Tibial artery (tissue), 4 donors: Measurements from ENCODE around the gene CADPS2.
"Not testable (repeated sequence)": the region's sequence is repeated elsewhere in the genome, so short reads cannot be mapped to it uniquely, and the experiment has no call there.

Experiments used
- DNase-seq, 2 donors: peaks; one replicate each; pipeline ENCODE4 v3.0.0-alpha.2; 2019
- H3K27ac ChIP-seq, 2 donors: fragments of 200-600 bp; sonication (generic) in 1 of 2; 1 replicate in 1 of 2; 2 replicates in 1 of 2; pipeline ENCODE4 v1.5.1; 2018 to 2019; ENCODE audit warnings: mild to moderate bottlenecking in 1 of 2
- H3K27me3 ChIP-seq, 2 donors: fragments of 200-600 bp; sonication (generic) in 1 of 2; one replicate each; pipeline versions ENCODE4 v1.5.1 to v1.6.0; 2016 to 2019
- H3K36me3 ChIP-seq, 3 donors: fragments of 200-600 bp; sonication (generic) in 2 of 3; one replicate each; pipeline ENCODE4 v1.5.1; 2016 to 2019; ENCODE audit warnings: mild to moderate bottlenecking in 2 of 3
- H3K4me1 ChIP-seq, 4 donors: fragments of 200-600 bp; sonication (generic) in 2 of 4; 1 replicate in 3 of 4; 2 replicates in 1 of 4; pipeline ENCODE4 v1.5.1; 2016 to 2019
- H3K4me3 ChIP-seq, 2 donors: fragments of 200-600 bp; sonication (generic) in 1 of 2; 1 replicate in 1 of 2; 2 replicates in 1 of 2; pipeline ENCODE4 v1.5.1; 2018 to 2019; ENCODE audit warnings: mild to moderate bottlenecking in 2 of 2
- H3K9me3 ChIP-seq, 3 donors: fragments of 200-600 bp; sonication (generic) in 1 of 3; one replicate each; pipeline ENCODE4 v1.5.1; 2016 to 2019
- intact Hi-C: fragments of 100-400 bp; cut with DNase I; formaldehyde crosslinking; loops from one replicate; pipeline ENCODE4 v1.15.0; 2023; ENCODE audit warnings: low total_unique reads
- TF ChIP-seq, protein P1 (sequence below), 2 experiments: fragments of 200-600 bp in 1 of 2; fragments of 450-650 bp in 1 of 2; IDR thresholded peaks; one replicate each; pipeline ENCODE4 v1.5.1; 2017 to 2019; ENCODE audit warnings: antibody characterized with exemption in 2 of 2, mild to moderate bottlenecking in 1 of 2, moderate library complexity in 1 of 2

The CADPS2 gene

DNA sequence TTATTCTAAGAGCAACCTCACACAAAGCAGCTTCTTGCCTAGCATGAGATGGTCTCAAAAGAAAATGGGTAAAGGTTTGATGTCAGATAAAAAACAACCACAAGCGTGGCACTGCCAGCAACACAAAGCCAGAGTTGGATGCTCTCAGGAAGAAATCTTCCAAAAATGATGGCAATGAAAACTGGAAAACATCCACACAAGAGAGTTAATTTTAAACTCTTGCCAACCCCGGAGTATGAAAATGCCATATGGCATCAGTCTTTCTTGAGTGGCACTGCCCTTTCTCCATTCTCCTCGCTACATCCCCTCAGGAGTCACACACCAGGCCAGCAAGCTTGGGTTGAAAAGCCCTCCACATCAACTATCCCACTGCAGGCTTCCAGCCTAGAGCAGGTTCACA lies 41.0 kb downstream of the CADPS2 start:
- no peaks in the 10 kb centered on the region for H3K36me3 ChIP-seq
- no peak overlapping the region for H3K27ac ChIP-seq
- no peaks in the 10 kb centered on the region for H3K4me1 ChIP-seq
- no peak for DNase-seq
- TF ChIP-seq, protein P1, sequence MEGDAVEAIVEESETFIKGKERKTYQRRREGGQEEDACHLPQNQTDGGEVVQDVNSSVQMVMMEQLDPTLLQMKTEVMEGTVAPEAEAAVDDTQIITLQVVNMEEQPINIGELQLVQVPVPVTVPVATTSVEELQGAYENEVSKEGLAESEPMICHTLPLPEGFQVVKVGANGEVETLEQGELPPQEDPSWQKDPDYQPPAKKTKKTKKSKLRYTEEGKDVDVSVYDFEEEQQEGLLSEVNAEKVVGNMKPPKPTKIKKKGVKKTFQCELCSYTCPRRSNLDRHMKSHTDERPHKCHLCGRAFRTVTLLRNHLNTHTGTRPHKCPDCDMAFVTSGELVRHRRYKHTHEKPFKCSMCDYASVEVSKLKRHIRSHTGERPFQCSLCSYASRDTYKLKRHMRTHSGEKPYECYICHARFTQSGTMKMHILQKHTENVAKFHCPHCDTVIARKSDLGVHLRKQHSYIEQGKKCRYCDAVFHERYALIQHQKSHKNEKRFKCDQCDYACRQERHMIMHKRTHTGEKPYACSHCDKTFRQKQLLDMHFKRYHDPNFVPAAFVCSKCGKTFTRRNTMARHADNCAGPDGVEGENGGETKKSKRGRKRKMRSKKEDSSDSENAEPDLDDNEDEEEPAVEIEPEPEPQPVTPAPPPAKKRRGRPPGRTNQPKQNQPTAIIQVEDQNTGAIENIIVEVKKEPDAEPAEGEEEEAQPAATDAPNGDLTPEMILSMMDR (IDR thresholded peaks at IDR 0.05) = no peak
- intact Hi-C loops = no loop called here
- no peaks in the 10 kb centered on the region for H3K9me3 ChIP-seq
- H3K4me3 ChIP-seq = no peak overlapping the region
- no peaks in the 10 kb centered on the region for H3K27me3 ChIP-seq

DNA sequence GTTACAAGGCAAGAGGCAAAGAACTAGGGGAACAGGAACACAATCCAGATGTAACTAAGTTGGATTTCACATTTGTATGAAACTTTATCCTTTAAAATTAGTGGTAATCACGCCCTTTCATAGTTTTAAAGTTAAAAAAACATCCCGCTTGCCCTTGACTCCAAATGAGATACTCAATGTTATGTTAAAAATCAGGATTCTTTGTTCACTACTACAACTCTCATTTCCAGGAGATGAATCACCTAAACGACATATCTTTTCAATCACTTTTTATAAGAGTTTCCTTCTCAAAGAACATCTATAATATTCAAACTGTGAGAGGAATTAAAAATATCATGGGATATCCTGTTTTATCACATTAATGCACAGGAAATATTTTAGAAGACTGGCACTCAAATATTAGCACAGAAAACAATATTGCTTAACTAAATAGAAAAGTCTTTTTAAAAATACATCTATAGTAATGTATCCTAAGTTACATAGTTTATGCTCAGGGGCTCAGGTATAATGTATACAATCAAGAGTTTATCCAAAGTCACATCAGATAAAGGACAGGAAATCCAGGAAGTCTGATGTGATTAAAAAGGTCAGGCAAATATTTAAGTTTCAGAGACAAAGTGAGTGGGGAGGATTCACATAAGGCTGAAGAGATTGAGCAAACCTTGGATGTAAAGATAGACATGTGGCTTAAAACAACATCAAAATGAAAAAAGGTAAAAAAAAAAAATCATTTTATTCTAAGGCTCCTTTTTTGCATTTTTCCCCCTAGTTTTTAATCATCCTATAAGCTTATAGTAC lies 41.9 kb downstream of the CADPS2 start:
- Histone ChIP-seq H3K36me3 (no peaks in the 10 kb centered on the region), H3K4me1 (no peaks in the 10 kb centered on the region), H3K4me3 (no peak overlapping the region), H3K27me3 (no peaks in the 10 kb centered on the region), H3K27ac (no peak overlapping the region), H3K9me3 (no peaks in the 10 kb centered on the region)
- no peak for DNase-seq
- intact Hi-C loops = no loop called here
- TF ChIP-seq, protein P1 (IDR thresholded peaks at IDR 0.05) = no peak

- DNase-seq = no peak
- Histone ChIP-seq H3K27ac (no peak overlapping the region), H3K9me3 (no peaks in the 10 kb centered on the region), H3K36me3 (no peaks in the 10 kb centered on the region), H3K27me3 (no peaks in the 10 kb centered on the region), H3K4me3 (no peak overlapping the region), H3K4me1 (no peaks in the 10 kb centered on the region)
- TF ChIP-seq, protein P1 (IDR thresholded peaks at IDR 0.05) = no peak
- intact Hi-C loops = no loop called here
Measured at GRCh38 chr7:122842971-122843370, 43.3 kb downstream of the CADPS2 start.

DNA sequence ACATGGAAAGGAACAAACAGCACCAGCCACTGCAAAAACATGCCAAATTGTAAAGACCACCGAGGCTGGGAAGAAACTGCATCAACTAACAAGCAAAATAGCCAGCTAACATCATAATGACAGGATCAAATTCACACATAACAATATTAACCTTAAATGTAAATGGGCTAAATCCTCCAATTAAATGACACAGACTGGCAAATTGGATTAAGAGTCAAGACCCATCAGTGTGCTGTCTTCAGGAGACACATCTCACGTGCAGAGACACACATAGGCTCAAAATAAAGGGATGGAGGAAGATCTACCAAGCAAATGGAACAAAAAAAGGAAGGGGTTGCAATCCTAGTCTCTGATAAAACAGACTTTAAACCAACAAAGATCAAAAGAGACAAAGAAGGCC lies 50.0 kb downstream of the CADPS2 start:
- H3K4me3 ChIP-seq, H3K27ac ChIP-seq, H3K9me3 ChIP-seq, H3K4me1 ChIP-seq, DNase-seq, H3K36me3 ChIP-seq, intact Hi-C loops, H3K27me3 ChIP-seq: not testable (repeated sequence)

- H3K4me1 ChIP-seq, DNase-seq, H3K9me3 ChIP-seq, H3K27me3 ChIP-seq, H3K4me3 ChIP-seq, H3K36me3 ChIP-seq, H3K27ac ChIP-seq, intact Hi-C loops: not testable (repeated sequence)
Measured at GRCh38 chr7:122834571-122834942, 51.7 kb downstream of the CADPS2 start.

GRCh38 chr7:122833888-122834570 lies 52.2 kb downstream of the CADPS2 start:
- H3K36me3 ChIP-seq = no peaks in the 10 kb centered on the region
- H3K27me3 ChIP-seq = no peaks in the 10 kb centered on the region
- no peaks in the 10 kb centered on the region for H3K4me1 ChIP-seq
- intact Hi-C loops = no loop called here
- no peak for DNase-seq
- no peak overlapping the region for H3K4me3 ChIP-seq
- H3K27ac ChIP-seq = no peak overlapping the region
- H3K9me3 ChIP-seq = no peaks in the 10 kb centered on the region
- TF ChIP-seq, protein P1 (IDR thresholded peaks at IDR 0.05) = no peak
